ENCODE results near the gene PKNOX1. TPM values are rescaled to one million over a fixed set of nuclear protein-coding genes. Genes with fewer than 3 reads are reported as not detected.
"Not testable (repeated sequence)": the region's sequence is repeated elsewhere in the genome, so short reads cannot be mapped to it uniquely, and the experiment has no call there.

Gene PKNOX1
- total and polyA plus RNA-seq, 9 of the 15 experiments (the other 6 are each of a cell fraction or from before 2014, with no cell fraction given) = 8.8 to 25.9 (median 13.2) TPM

- H3K27me3 ChIP-seq (ENCODE audit: control insufficient read depth in 2 of 2, insufficient read depth in 2 of 2, low read length in 2 of 2); H4K20me1 ChIP-seq (replicated peaks; ENCODE audit: control insufficient read depth, insufficient read depth, low read length); intact Hi-C loops (cut with micrococcal nuclease); H3K36me3 ChIP-seq (ENCODE audit: control insufficient read depth, insufficient read depth, low read length); H3K79me2 ChIP-seq (ENCODE audit: control insufficient read depth, insufficient read depth, low read length); H3K4me1 ChIP-seq (replicated peaks in 1 of 2; ENCODE audit: control insufficient read depth in 2 of 2, insufficient read depth in 2 of 2, low read length in 2 of 2); H3K4me2 ChIP-seq (ENCODE audit: insufficient read depth, low read length); H3K27ac ChIP-seq (ENCODE audit: extremely low read depth, low read depth, low read length); DNase-seq (ENCODE audit: extremely low read depth in 1 of 4, low spot score in 3 of 4); H3K9ac ChIP-seq (ENCODE audit: insufficient read depth in 1 of 2, low read depth in 2 of 2, low read length in 2 of 2); ATAC-seq; BruUV-seq (replicated peaks); CTCF ChIA-PET (ENCODE audit: low intra/inter-chr PET ratio); FAIRE-seq; H2AFZ ChIP-seq (ENCODE audit: low read depth, low read length); H3K9me1 ChIP-seq (ENCODE audit: control insufficient read depth, insufficient read depth, low read length); in situ Hi-C loops (cut with MboI); H3K9me3 ChIP-seq (replicated peaks; ENCODE audit: control insufficient read depth, insufficient read depth, low read depth, low read length); H3K4me3 ChIP-seq: not testable (repeated sequence)
- 70% methylated on average over 6 of the region's 17 CpGs for WGBS (ENCODE audit: insufficient coverage, low coverage, missing lambda C conversion rate)
- POLR2A ChIA-PET = interaction anchor here (0.5 kb wide), 1 partner anchor 129 kb away, joined by 5 read pairs; no protein-coding TSS in a partner anchor
- TF ChIP-seq POLR2G (IDR thresholded peaks at IDR 0.05; ENCODE audit: low read depth, low read length) = peak; percentile 59
These were observed 71.0 kb downstream of the PKNOX1 start for GRCh38 chr21:43045165-43045875.

- H4K20me1 ChIP-seq (replicated peaks; ENCODE audit: control insufficient read depth, insufficient read depth, low read length) = not testable (repeated sequence)
These were observed 71.8 kb downstream of the PKNOX1 start for GRCh38 chr21:43045876-43046821.

GRCh38 chr21:43053112-43053511, 78.8 kb downstream of the PKNOX1 start:
- H3K4me3 ChIP-seq; in situ Hi-C loops (cut with MboI); H3K79me2 ChIP-seq (ENCODE audit: control insufficient read depth, insufficient read depth, low read length); H3K36me3 ChIP-seq (ENCODE audit: control insufficient read depth, insufficient read depth, low read length); H3K4me2 ChIP-seq (ENCODE audit: insufficient read depth, low read length); H3K9ac ChIP-seq (ENCODE audit: insufficient read depth in 1 of 2, low read depth in 2 of 2, low read length in 2 of 2); ATAC-seq; POLR2A ChIA-PET; H3K27me3 ChIP-seq (ENCODE audit: control insufficient read depth in 2 of 2, insufficient read depth in 2 of 2, low read length in 2 of 2); H3K9me1 ChIP-seq (ENCODE audit: control insufficient read depth, insufficient read depth, low read length); DNase-seq (ENCODE audit: extremely low read depth in 1 of 4, low spot score in 3 of 4); CTCF ChIA-PET (ENCODE audit: low intra/inter-chr PET ratio); H2AFZ ChIP-seq (ENCODE audit: low read depth, low read length); H3K4me1 ChIP-seq (replicated peaks in 1 of 2; ENCODE audit: control insufficient read depth in 2 of 2, insufficient read depth in 2 of 2, low read length in 2 of 2); intact Hi-C loops (cut with micrococcal nuclease); H3K9me3 ChIP-seq (replicated peaks; ENCODE audit: control insufficient read depth, insufficient read depth, low read depth, low read length); H4K20me1 ChIP-seq (replicated peaks; ENCODE audit: control insufficient read depth, insufficient read depth, low read length); H3K27ac ChIP-seq (ENCODE audit: extremely low read depth, low read depth, low read length): not testable (repeated sequence)
- BruUV-seq (replicated peaks) = TSS peak; percentile 75
- WGBS (ENCODE audit: insufficient coverage, low coverage, missing lambda C conversion rate) = no CpG with 5 or more reads among the region's 13 CpGs
- FAIRE-seq = peak; percentile 65

More at GRCh38 chr21:43045876-43046821, 71.8 kb downstream of the PKNOX1 start:
- ATAC-seq = peak; percentile 30
- H3K9me3 ChIP-seq (replicated peaks; ENCODE audit: control insufficient read depth, insufficient read depth, low read depth, low read length); DNase-seq (ENCODE audit: extremely low read depth in 1 of 4, low spot score in 3 of 4); H3K27ac ChIP-seq (ENCODE audit: extremely low read depth, low read depth, low read length); H3K27me3 ChIP-seq (ENCODE audit: control insufficient read depth in 2 of 2, insufficient read depth in 2 of 2, low read length in 2 of 2); H3K4me3 ChIP-seq; in situ Hi-C loops (cut with MboI); H3K4me2 ChIP-seq (ENCODE audit: insufficient read depth, low read length); intact Hi-C loops (cut with micrococcal nuclease); H3K36me3 ChIP-seq (ENCODE audit: control insufficient read depth, insufficient read depth, low read length); H2AFZ ChIP-seq (ENCODE audit: low read depth, low read length); H3K79me2 ChIP-seq (ENCODE audit: control insufficient read depth, insufficient read depth, low read length); H3K9me1 ChIP-seq (ENCODE audit: control insufficient read depth, insufficient read depth, low read length); BruUV-seq (replicated peaks); POLR2A ChIA-PET; H3K9ac ChIP-seq (ENCODE audit: insufficient read depth in 1 of 2, low read depth in 2 of 2, low read length in 2 of 2); CTCF ChIA-PET (ENCODE audit: low intra/inter-chr PET ratio); FAIRE-seq; H3K4me1 ChIP-seq (replicated peaks in 1 of 2; ENCODE audit: control insufficient read depth in 2 of 2, insufficient read depth in 2 of 2, low read length in 2 of 2): not testable (repeated sequence)
- 45% methylated on average over 15 of the region's 21 CpGs for WGBS (ENCODE audit: insufficient coverage, low coverage, missing lambda C conversion rate)

All from K562 (cell line).